HT-29 (cell line): ENCODE data around the gene CYP1A2. TPM values are rescaled to one million over a fixed set of nuclear protein-coding genes. Genes with fewer than 3 reads are reported as not detected.
A peak's percentile ranks its signal among the peaks of the same experiment; 100 is the strongest.
"Not testable (repeated sequence)": the region's sequence is repeated elsewhere in the genome, so short reads cannot be mapped to it uniquely, and the experiment has no call there.

Experiments
- DNase-seq: peaks from one replicate; pipeline ENCODE4 v3.0.0-alpha.2; 2015; ENCODE audit warnings: low spot score
- total RNA-seq: library from RNA; depleted of rRNA; stranded (reverse); fragments of >200 nt; shearing (Covaris generic); gene quantifications from 2 replicates; pipeline ENCODE4 v1.2.3, GENCODE V29; 2014; rRNA removed

Gene CYP1A2, protein sequence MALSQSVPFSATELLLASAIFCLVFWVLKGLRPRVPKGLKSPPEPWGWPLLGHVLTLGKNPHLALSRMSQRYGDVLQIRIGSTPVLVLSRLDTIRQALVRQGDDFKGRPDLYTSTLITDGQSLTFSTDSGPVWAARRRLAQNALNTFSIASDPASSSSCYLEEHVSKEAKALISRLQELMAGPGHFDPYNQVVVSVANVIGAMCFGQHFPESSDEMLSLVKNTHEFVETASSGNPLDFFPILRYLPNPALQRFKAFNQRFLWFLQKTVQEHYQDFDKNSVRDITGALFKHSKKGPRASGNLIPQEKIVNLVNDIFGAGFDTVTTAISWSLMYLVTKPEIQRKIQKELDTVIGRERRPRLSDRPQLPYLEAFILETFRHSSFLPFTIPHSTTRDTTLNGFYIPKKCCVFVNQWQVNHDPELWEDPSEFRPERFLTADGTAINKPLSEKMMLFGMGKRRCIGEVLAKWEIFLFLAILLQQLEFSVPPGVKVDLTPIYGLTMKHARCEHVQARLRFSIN
- total RNA-seq, result not detected in 2 replicates

DNA sequence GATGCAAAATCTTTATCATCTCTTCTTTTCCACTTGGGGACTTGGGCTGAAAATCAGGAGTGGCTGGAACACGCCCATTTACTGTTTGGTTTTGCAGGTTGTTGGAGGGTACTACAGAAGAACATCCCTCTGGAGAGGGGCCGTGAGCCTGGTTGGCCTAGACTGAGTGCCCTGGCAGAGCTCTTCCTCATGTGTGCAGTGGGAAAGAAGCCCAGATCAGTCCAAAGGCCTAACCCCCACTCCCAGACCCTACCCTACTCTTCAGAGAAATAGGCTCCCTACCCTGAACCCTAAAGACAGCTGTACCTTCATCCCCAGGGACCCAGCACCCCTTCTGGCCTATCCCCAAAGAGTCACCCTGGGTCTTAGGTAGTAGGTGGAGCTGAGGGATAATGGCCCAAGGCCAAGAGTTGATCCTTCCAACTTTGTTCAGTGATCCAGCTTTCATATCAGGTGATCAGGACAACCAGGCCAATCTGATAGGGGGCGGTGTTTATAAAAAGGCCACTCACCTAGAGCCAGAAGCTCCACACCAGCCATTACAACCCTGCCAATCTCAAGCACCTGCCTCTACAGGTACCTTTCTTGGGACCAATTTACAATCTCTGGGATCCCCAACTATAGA lies at the start of gene CYP1A2:
TSS of gene CYP1A2 (plus strand) at position 524 of the 625 bp plus-strand sequence. CDS start 894 bp downstream, outside the sequence.
- DNase-seq, result no peak

DNA sequence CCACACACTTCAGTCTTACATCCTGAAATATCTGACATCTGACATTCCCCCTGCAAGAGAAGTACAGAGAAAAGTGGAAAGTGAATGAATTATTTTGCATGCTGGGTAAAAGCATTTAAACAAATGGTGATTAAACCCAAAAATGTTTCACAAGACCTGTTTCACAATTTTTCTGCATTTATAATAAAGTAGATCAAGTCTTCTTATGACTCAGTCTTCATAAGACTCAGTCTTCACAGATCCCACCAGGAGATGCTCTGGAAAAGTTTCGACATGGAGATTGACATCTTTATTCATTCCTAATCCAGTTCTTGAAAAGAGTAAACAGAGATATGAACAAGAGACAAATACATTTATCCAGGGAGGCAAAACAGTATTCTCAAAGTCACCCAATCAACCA lies 39.6 kb upstream of the CYP1A2 start:
- DNase-seq, result no peak

DNA sequence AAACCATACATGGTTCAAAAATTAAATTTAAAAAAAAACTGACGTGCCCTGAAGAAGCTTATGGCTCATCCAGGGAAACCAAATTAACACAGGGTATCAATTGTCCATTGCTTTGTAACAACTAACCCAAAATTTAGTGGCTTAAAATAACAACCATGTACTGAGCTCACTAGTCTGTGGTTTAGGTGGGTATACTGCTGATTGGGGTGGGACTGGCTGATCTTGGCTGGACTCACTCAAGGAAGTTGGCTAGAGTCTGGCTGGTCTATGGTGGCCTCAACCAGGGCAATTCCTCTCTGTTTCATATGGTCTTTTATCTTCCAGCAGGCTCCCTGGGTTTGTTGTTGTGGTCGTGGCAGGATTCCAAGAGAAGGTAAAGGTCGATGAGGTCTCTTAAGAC lies 38.8 kb upstream of the CYP1A2 start:
- DNase-seq, result no peak

DNA sequence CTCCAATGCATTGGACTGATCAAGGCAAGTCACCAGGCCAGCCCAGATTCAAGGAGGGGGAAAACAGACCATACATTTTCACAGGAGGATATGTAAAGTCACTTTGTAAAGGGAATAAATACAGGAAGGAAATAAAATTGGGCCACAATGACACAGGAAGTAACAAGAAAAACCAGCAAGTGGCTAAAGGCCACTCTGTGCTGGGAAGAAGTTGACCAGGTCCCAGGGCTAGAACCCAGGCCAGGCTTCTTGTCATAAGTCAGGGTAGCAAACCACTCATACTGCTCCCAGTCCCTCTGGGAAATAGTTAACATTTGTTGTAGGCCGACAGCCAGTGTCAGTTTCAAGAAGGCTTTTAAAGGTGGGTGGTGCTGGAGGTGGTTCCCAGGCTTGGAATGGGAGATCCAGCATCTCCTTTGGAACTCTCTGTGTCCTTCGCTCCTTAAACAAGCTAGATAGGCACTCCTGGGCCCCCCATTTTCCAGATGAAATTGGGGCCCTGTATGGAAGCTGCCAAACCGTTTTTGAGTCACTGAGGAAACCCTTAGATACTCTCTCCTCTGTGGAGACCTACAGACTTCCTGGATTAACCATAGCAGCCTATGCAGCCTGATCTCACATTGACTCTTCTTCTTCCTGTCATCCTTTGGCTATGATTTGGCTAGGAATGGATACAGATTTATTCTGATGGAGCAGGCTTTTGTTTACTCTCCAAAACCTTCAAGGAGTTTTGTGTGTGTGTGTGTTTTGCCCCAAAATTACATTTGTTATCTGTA lies 38.1 kb upstream of the CYP1A2 start:
- DNase-seq, result no peak

DNA sequence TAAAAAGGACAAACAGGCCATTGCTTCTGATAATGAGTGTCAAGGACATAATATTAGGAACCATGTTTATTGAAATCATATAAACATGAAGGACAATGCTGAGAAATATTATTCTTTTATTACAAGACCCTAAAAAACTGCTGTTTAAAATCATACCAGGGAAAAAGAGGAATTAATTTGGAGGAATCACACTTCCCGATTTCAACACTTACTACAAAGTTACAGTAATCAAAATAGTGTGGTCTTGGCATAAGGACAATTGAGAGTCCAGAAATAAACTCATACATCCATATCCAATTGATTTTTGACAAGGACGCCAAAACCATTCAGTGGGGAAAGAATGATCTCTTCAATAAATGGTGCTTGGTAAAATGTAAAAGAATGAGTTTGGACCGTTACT lies 36.3 kb upstream of the CYP1A2 start:
- DNase-seq, result no peak

DNA sequence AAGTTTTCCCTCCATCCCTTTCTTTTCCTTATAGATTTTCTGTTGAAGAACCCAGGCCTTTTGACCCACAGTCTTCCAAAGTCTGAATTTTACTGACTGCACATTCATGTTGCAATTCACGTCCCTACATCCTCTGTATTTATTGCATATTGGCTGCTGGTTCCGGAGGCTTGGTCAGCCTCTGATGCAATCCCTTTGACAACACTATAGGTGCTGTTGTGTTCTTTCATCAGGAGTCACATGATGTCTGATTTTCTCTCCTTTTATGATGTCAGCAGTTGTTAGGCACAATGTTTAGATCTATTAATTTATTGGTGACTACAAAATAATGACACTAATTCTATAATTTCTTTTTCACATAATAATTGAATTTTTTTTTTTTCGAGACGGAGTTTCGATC lies 32.0 kb upstream of the CYP1A2 start:
- no peak for DNase-seq

DNA sequence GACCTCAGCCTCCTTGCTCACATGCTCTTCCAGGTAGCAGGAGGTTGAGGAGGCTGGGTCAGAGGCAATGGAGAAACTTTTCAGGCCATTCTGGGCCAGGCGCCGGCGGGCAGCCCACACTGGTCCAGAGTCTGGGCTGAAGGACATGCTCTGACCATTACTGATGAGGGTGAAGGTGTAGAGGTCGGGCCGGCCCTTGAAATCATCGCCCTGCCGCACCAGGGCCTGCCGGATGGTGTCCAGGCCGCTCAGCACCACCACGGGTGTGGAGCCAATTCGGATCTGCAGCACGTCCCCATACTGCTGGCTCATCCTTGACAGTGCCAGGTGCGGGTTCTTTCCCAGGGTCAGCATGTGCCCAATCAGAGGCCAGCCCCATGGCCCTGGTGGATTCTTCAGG lies 26.1 kb upstream of the CYP1A2 start:
- DNase-seq, result no peak

DNA sequence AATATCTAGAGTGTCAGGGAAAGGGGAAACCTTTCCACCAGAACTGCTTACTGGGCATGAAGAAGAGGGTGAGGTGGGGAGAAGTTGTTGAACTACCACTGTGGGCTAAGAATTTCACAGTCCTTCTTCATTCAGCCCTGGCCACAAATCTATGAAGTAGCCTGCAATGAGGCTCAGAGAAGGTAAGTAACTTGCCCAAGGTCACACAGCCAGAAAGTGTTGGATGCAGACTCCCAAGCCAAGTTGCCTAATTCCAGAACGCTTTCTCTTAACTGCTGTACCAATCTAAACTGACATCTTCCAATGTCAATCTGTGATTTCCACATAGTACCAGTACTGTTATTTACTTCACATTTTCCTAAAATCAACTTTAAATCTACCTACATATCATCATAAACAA lies 25.5 kb upstream of the CYP1A2 start:
- DNase-seq, result no peak

DNA sequence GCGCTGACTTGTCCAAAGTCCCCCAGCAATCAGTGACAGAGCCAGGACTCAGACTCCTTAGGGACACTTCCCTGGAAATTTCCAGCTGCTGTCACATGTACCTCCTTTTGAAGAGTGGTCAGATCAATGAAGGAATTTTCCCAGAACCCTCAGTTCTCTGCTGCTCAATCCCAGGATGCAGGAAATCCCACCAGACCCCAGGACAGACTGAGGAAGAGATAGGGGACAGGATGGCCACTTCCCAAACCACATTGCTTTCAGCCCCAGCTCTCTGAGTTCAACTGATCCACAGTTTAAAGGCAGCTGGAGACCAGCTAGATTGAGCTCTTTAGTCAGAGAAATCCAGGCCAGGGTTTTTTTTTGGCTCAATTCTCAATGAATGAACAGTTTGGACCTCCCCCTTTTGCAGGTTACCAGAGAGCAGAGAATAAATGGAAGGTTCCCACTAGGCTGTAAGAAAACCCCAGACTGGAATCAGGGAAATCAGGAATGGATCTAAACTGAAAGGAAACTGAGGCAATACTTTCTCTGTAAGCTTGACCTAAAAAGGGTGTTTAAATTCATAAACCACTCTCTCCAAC lies 24.8 kb upstream of the CYP1A2 start:
- DNase-seq, result peak; percentile 60

DNA sequence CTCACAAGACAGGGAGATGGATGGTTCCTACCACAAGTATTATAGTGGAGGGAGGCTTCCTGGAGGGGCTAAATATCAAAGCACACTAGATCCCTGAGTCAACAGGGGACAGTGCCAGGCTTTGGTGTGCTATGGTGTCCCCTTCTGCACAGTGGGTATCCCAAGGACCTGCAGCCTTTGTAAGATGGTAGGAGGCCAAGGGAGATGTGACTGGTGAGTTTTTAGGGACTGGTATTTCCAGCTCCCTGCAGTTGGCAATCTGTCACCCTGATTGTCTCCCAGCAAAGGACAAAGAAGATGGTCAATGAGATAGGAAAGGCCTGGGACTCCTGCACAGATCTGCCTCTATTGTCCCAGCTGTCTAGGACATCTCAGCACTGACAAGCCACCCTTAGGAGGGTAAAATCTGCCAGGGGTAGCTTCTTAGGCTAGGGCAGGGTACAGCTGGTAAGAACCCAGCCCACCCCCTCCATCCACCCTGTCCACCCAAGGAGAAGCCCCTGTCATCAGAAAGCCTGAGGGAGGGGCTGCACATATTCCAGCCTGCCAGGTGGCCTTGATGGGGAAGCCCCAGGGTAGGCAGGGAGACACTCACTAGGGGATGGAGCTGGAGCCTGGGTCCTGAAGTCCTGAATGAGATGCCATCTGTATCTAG lies 23.9 kb upstream of the CYP1A2 start:
- no peak for DNase-seq

DNA sequence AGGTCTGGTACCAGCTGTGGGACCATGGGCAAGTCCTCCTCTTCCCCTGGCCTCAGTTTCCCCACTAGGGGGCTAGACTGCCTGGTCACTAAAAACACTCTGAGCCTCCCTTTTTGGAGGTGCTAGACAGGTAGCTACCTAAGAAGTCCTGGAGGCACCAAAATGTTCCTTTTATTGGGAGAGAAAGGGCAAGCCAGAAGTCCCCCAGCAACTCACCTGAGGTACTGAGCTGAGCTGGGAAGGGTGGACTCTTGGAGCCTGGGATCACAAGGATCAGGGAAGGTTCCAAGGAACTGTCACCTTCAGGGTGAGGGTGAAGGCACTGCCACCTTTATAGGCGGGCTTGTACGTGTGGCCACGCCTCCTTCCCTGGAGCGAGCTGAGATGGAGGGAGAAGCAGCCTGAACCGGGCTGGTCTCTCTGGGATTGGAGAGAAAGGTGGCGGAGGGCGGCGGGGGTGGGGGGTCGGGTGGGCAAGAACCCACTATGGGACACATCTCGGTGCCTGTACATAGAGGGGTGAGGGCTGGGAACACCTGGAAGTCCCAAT lies 23.3 kb upstream of the CYP1A2 start, which contains the start of gene CYP1A1:
TSS of gene CYP1A1 (minus strand) at position 304 of the 550 bp plus-strand sequence. CDS start 2,431 bp downstream, outside the sequence.
- DNase-seq, result peak; percentile 50

DNA sequence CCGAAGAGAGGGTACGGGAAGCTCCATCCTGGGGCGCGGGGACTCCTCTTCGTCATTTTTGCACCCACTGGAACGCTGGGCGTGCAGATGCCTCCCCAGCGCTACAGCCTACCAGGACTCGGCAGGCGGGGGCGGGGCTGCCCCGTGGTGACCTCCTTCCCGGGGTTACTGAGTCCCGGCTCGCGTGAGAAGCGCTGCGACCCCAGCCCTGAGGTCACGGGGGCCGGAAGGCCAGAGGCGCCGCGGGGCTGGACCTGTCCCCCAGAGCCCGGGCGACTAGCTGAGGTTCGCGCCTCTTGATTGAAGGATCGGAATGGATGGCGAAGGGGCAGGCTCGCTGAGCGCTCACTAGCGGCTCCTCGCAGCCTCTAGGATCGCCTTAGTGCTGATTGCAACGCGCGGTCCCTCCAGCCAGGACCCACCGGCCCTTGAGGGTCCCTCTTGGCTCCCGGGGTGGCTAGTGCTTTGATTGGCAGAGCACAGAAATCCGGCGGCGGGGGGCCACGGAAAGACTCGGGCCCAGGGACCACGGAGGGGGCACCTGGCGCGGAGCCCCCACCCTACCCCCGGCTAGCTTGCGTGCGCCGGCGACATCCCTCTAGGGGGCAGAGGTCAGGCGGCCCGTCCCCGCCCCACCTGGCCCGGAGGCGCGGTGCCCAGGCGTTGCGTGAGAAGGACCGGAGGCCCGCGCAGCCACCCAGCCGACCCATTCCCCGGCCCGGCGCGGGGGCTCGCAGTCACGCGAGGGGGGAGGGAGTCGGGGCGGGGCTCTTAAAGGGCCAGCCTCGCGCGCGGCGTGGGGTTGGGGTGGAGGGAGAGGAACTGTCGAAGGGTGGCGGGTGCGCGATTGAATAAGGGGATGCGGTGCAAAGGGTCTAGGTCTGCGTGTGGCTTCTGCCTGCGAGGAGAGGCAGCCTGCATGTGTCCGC lies 22.5 kb upstream of the CYP1A2 start:
- DNase-seq, result peak; percentile 46

DNA sequence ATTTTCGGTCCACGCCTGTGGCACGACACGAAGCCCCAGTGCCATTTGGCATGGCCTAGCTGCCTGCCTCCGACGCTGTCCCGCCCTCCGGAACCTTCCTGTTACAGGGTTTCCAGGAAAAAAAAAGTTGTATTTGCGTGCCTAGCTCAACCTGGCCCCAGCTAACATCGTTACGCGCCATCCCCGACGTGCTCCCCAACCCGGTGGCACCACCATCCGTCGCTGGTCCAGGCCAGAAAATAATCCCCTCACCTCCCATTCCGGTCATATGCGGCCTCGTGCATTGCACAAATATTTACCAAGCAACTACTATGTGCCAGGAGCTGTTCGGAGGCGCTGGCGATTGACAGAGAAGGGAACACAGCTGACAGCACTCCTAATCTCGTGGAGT lies 21.9 kb upstream of the CYP1A2 start:
- DNase-seq, result no peak

DNA sequence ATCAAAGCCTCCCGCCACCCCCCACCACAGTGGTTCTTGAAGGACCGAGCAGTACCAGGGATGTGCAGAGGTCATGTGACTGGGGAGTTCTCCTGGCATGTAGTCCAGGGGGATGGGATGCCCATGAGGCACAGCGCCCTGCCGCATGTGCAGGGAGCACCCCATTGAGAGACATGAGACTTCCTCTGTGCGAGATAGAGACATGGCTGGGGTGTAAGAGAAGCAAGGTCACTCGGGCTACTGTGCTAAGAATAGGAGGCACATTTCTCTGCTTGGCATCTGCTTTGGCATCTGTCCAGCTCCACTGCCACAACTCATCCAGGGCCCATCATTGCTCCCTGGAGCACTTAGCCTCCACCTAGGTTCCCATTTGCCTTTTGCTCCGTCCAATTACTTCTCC lies 20.9 kb upstream of the CYP1A2 start:
- peak; percentile 14 for DNase-seq

DNA sequence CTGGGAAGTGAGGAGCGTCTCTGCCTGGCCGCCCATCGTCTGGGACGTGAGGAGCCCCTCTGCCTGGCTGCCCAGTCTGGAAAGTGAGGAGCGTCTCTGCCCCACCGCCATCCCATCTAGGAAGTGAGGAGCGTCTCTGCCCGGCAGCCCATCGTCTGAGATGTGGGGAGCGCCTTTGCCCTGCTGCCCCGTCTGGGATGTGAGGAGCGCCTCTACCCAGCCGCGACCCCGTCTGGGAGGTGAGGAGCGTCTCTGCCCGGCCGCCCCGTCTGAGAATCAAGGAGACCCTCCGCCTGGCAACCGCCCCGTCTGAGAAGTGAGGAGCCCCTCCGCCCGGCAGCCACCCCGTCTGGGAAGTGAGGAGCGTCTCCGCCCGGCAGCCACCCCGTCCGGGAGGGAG lies 19.9 kb upstream of the CYP1A2 start:
- DNase-seq, result not testable (repeated sequence)

DNA sequence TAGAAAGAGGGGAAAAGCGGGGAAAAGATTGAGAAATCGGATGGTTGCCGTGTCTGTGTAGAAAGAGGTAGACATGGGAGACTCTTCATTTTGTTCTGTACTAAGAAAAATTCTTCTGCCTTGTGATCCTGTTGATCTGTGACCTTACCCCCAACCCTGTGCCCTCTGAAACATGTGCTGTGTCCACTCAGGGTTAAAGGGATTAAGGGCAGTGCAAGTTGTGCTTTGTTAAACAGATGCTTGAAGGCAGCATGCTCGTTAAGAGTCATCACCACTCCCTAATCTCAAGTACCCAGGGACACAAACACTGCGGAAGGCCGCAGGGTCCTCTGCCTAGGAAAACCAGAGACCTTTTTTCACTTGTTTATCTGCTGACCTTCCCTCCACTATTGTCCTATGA lies 19.3 kb upstream of the CYP1A2 start:
- not testable (repeated sequence) for DNase-seq

DNA sequence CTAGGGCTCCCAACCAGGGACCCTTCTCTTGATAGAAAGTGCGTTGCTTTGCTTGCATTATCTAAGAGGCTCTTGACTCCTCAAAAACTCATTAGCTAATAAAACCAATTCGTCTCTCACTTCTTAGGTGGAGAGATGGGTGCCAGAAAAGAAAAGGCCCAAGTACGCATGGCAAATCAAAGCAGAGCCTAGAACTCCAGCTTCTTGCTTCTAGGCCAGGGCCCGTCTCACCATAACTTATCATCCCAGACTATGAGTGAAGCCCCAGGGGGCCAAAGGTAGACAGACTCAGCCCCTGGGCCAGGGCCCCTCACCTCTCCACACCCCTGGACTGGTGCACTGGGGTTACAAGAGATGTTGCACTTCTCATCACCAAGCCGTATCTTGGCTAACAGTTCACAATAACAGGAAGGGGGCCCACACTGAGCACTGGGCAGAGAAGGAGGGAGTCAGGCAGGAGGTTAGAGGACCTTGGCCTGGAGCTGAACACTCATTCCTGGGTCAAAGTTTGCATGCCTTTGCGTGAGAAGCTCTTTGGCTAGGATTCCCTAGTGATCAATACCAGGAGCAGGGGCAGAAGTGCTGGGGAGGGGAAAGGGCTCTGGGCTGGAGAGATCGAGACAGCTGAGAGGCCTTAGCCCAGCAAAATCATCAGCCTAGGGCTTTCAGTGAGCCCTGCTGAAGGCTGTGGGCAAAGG lies 17.9 kb upstream of the CYP1A2 start:
- no peak for DNase-seq

DNA sequence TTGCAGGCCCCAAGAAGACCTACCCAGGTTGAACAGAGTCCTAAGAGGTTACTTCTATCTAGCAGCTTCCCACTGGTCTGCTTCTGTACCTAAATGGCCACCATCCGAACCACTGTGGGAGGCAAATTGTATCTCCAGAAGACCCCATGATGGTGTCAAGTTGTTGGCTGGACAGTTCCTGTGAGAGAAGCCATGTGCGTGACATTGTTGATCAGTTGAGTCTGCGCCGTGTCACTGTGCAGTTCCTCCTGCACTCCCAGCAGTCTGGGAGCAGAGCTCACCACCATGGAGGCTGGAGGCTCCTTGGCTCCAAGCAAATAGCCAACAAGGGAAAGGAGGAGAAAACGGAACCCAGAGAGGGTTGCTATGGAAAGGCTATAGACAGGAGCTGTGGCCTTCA lies 15.8 kb upstream of the CYP1A2 start:
- no peak for DNase-seq

DNA sequence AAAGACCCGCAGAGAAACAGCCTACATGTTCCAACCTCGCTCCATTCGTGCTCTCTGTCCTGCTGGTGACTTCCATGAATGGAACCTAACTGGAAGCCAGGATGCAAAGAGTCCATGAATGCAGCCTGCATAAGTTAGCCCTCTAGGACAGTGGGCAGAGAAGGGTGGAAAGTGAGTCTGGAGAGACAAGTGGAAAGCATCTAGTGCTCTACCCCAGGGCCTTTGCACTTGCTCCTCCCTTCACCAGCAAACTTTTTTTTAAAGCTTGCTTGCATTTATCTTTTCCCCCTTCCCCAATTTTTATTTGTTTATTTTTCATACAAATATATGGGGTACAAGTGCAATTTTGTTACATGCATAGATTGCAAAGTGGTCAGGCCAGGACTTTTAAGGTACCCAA lies 15.4 kb upstream of the CYP1A2 start:
- no peak for DNase-seq
